Mammary epithelial cell (primary cell): ENCODE data around the gene WNT16.

Experiments
- EZH2 ChIP-seq: IDR thresholded peaks from 2 replicates; pipeline ENCODE4 v1.6.1; 2012; ENCODE audit warnings: low read length, inconsistent platforms, borderline replicate concordance
- TF ChIP-seq, protein P1 (sequence below), 2 donors: IDR thresholded peaks in 1 of 2; conservative IDR thresholded peaks in 1 of 2; 2 replicates each; pipeline ENCODE4 v1.5.1; 2011 to 2012; ENCODE audit warnings: inconsistent platforms in 2 of 2, low read length in 2 of 2, mild to moderate bottlenecking in 2 of 2, control low read depth in 1 of 2, low read depth in 1 of 2; ENCODE audit not compliant: insufficient read depth in 1 of 2; ENCODE audit errors: extremely low read depth in 1 of 2

DNA sequence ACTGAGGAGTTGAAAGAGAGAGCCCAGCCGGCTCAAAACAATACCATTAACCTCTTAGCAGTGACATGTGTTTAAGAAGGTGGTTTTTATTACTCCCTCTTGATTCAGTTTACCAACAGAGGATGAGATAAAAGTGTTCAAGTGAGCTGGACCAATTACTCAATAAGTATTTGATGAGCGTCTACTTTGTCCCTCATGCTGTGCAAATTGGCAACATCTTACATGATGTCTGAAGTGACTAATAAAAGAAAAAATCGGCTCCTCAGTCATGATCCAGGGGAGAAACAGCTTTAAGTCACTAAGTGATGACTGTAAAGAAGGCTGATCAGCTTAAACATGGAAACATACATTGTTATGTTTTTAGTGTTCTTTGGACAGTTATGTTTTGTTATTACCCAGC lies 7.8 kb downstream of the WNT16 start:
- TF ChIP-seq, protein P1, sequence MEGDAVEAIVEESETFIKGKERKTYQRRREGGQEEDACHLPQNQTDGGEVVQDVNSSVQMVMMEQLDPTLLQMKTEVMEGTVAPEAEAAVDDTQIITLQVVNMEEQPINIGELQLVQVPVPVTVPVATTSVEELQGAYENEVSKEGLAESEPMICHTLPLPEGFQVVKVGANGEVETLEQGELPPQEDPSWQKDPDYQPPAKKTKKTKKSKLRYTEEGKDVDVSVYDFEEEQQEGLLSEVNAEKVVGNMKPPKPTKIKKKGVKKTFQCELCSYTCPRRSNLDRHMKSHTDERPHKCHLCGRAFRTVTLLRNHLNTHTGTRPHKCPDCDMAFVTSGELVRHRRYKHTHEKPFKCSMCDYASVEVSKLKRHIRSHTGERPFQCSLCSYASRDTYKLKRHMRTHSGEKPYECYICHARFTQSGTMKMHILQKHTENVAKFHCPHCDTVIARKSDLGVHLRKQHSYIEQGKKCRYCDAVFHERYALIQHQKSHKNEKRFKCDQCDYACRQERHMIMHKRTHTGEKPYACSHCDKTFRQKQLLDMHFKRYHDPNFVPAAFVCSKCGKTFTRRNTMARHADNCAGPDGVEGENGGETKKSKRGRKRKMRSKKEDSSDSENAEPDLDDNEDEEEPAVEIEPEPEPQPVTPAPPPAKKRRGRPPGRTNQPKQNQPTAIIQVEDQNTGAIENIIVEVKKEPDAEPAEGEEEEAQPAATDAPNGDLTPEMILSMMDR (conservative IDR thresholded peaks at IDR 0.05 in 1 of 2, IDR thresholded peaks at IDR 0.05 in 1 of 2; ENCODE audit: extremely low read depth in 1 of 2, insufficient read depth in 1 of 2, low read depth in 1 of 2, low read length in 2 of 2): no peak
- TF ChIP-seq EZH2: no peak
